ENCODE results near the gene ZNF202.

DNA sequence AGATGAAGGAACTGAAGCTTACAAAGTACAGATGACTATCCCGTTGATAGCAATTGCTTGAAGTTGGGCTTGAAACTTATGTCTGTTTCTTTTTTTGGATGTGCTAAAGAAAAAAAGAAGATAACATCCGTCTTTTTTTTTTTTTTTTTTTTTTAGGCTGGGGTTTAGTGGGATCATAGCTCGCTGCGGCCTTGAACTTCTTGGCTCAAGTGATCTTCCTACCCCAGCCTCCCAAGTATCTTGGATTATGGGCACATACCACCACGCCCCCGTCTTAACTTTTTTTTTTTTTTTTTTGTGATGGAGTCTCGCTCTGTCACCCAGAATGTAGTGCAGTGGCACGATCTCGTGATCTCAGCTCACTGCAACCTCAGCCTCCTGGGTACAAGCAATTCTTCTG lies 46.2 kb downstream of the ZNF202 start:
- TF ChIP-seq CTCF (IDR thresholded peaks at IDR 0.05), result no peak
- no peak for TF ChIP-seq POLR2A (IDR thresholded peaks at IDR 0.05)

Data from prostate gland (tissue), 2 donors.